Activated B cell treated with CpG ODN at 0.5 μM for 24 hours (primary cell): ENCODE measurements around the gene CLTC. TPM values are rescaled to one million over a fixed set of nuclear protein-coding genes. Genes with fewer than 3 reads are reported as not detected.

Experiments
- ATAC-seq: fragments of 200-7000 bp; cut with Tn5 transposase; one replicate; pipeline ENCODE4 v1.10.0; 2021; ENCODE audit warnings: low read depth, mild to moderate bottlenecking, moderate library complexity
- CTCF ChIA-PET: fragments of 350-600 bp; sonication (Branson Sonifier 250); formaldehyde crosslinking; loops from one replicate; lab custom pipeline; 2021; ENCODE audit warnings: antibody characterized with exemption; lab: Charles Lee
- POLR2A ChIA-PET: fragments of 350-600 bp; sonication (Branson Sonifier 250); formaldehyde crosslinking; loops from one replicate; lab custom pipeline; 2021; ENCODE audit warnings: antibody characterized with exemption; lab: Charles Lee
- DNase-seq: peaks from one replicate; pipeline ENCODE4 v3.0.0; 2022
- H3K27ac Mint-ChIP-seq: one replicate; pipeline ENCODE4 v1.8.0; 2020; ENCODE audit warnings: mixed read lengths
- H3K27me3 Mint-ChIP-seq: one replicate; pipeline ENCODE4 v1.8.0; 2021; ENCODE audit warnings: mixed read lengths
- H3K36me3 Mint-ChIP-seq: one replicate; pipeline ENCODE4 v1.8.0; 2021; ENCODE audit warnings: low read depth, mixed read lengths
- H3K4me1 Mint-ChIP-seq: one replicate; pipeline ENCODE4 v1.8.0; 2021; ENCODE audit warnings: mixed read lengths
- H3K4me3 Mint-ChIP-seq: one replicate; pipeline ENCODE4 v1.8.0; 2020; ENCODE audit warnings: mild to moderate bottlenecking, mixed read lengths
- H3K9me3 Mint-ChIP-seq: one replicate; pipeline ENCODE4 v1.8.0; 2020; ENCODE audit warnings: mixed read lengths
- CTCF ChIP-seq: fragments of 200-600 bp; IDR thresholded peaks from one replicate; pipeline ENCODE4 v1.8.0; 2022; ENCODE audit warnings: antibody characterized with exemption, mild to moderate bottlenecking
- intact Hi-C: fragments of 100-400 bp; cut with micrococcal nuclease; formaldehyde crosslinking; loops from one replicate; pipeline ENCODE4 v1.15.1; 2024
- total RNA-seq: library from RNA; stranded (reverse); gene quantifications from 2 replicates; pipeline ENCODE4 v1.2.3, GENCODE V29; 2022

Gene CLTC
- total RNA-seq, 1 donor from 2014 or later: 189 TPM

GRCh38 chr17:59642565-59642964, 22.9 kb downstream of the CLTC start:
- intact Hi-C loops: loop anchor here (1.0 kb wide), 2 partner anchors 23 to 27 kb away; partner anchors contain the start of gene CLTC
- ChIA-PET CTCF (interaction anchor here (0.9 to 1.1 kb wide), 2 partner anchors 23 to 32 kb away, joined by 3 read pairs; partner anchors contain the start of gene CLTC), POLR2A (interaction anchor here (0.5 to 4.2 kb wide), 5 partner anchors 15 to 517 kb away, joined by 4 to 116 read pairs (median 5); partner anchors contain the start of gene CLTC)
- TF ChIP-seq CTCF: no peak
- H3K4me1 Mint-ChIP-seq: peaks cover 74% of the 10 kb centered on the region
- H3K36me3 Mint-ChIP-seq: peaks cover 29% of the 10 kb centered on the region
- ATAC-seq (no peak), DNase-seq (no peak)
- no peaks in the 10 kb centered on the region for H3K9me3 Mint-ChIP-seq
- H3K27ac Mint-ChIP-seq: peak overlapping the region; percentile 88
- peak overlapping the region; percentile 73 for H3K4me3 Mint-ChIP-seq
- H3K27me3 Mint-ChIP-seq: no peaks in the 10 kb centered on the region

GRCh38 chr17:59643159-59644140, 23.8 kb downstream of the CLTC start:
- ATAC-seq: peak; percentile 41
- peak overlapping the region; percentile 67 for H3K27ac Mint-ChIP-seq

GRCh38 chr17:59647288-59647687, 27.6 kb downstream of the CLTC start:
- Mint-ChIP-seq H3K9me3 (no peaks in the 10 kb centered on the region), H3K27ac (no peak overlapping the region), H3K27me3 (no peaks in the 10 kb centered on the region), H3K4me3 (no peak overlapping the region), H3K36me3 (peaks cover 70% of the 10 kb centered on the region), H3K4me1 (peaks cover 34% of the 10 kb centered on the region)
- ATAC-seq (no peak), DNase-seq (no peak)
- intact Hi-C loops: no loop called here
- ChIA-PET CTCF (no interaction called here), POLR2A (interaction anchor here (2.0 kb wide), 1 partner anchor 28 kb away, joined by 8 read pairs; the partner anchor contains the start of gene CLTC)
- TF ChIP-seq CTCF: no peak

More at GRCh38 chr17:59643159-59644140, 23.8 kb downstream of the CLTC start:
- H3K27me3 Mint-ChIP-seq: no peaks in the 10 kb centered on the region
- intact Hi-C loops: no loop called here
- POLR2A ChIA-PET: interaction anchor here (0.5 to 4.2 kb wide), 5 partner anchors 16 to 42 kb away, joined by 3 to 116 read pairs (median 4); partner anchors contain the start of gene CLTC
- no peak for DNase-seq
- H3K4me1 Mint-ChIP-seq: peaks cover 68% of the 10 kb centered on the region
- H3K4me3 Mint-ChIP-seq: peak overlapping the region; percentile 21
- peaks cover 35% of the 10 kb centered on the region for H3K36me3 Mint-ChIP-seq
- CTCF ChIA-PET: interaction anchor here (0.9 to 1.1 kb wide), 3 partner anchors 25 to 36 kb away, joined by 3 read pairs; no protein-coding TSS in a partner anchor
- no peak for TF ChIP-seq CTCF
- H3K9me3 Mint-ChIP-seq: no peaks in the 10 kb centered on the region

GRCh38 chr17:59649886-59650285, 30.2 kb downstream of the CLTC start:
- no peak overlapping the region for H3K27ac Mint-ChIP-seq
- ChIA-PET POLR2A (no interaction called here), CTCF (no interaction called here)
- peaks cover 80% of the 10 kb centered on the region for H3K36me3 Mint-ChIP-seq
- TF ChIP-seq CTCF: no peak
- peaks cover 10% of the 10 kb centered on the region for H3K4me1 Mint-ChIP-seq
- ATAC-seq: no peak
- intact Hi-C loops: no loop called here
- no peaks in the 10 kb centered on the region for H3K9me3 Mint-ChIP-seq
- no peak overlapping the region for H3K4me3 Mint-ChIP-seq
- H3K27me3 Mint-ChIP-seq: no peaks in the 10 kb centered on the region
- no peak for DNase-seq

- intact Hi-C loops: no loop called here
- Mint-ChIP-seq H3K9me3 (no peaks in the 10 kb centered on the region), H3K4me3 (no peak overlapping the region), H3K36me3 (peaks cover 84% of the 10 kb centered on the region), H3K27me3 (no peaks in the 10 kb centered on the region), H3K4me1 (peaks cover 7% of the 10 kb centered on the region), H3K27ac (no peak overlapping the region)
- DNase-seq (no peak), ATAC-seq (no peak)
- POLR2A ChIA-PET: no interaction called here
- CTCF ChIA-PET: no interaction called here
- TF ChIP-seq CTCF: no peak
Observed at GRCh38 chr17:59650642-59651041, 30.9 kb downstream of the CLTC start.
